NCI-H82 treated with DMSO at 0.1 percent for 48 hours (cell line): ENCODE data around the gene PLXNA1.

Experiments used
- DNase-seq: peaks from one replicate; lab custom pipeline; 2025; ENCODE audit not compliant: unreplicated experiment; lab: John Stamatoyannopoulos, UW

The PLXNA1 gene

DNA sequence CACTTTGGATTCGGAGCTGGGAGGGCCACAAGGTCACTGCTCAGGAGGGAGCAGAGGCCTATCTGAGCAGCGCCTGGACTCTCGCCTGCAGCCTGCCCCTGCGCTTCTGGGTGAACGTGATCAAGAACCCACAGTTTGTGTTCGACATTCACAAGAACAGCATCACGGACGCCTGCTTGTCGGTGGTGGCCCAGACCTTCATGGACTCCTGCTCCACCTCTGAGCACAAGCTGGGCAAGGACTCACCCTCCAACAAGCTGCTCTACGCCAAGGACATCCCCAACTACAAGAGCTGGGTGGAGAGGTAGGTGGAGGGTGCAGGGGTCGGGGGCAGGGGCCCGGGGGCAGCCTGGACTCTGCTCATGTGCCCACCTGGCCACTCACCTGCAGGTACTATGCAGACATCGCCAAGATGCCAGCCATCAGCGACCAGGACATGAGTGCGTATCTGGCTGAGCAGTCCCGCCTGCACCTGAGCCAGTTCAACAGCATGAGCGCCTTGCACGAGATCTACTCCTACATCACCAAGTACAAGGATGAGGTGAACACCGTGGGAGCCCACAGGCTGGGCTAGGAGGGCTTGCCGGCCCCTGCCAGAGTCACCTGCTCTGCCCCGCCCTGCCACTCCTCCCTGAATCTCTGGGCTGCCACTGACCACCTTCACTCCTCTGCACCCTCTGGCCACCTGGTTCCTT lies 49.5 kb downstream of the PLXNA1 start:
- no peak for DNase-seq
